NCI-H1092 (cell line): Measurements from ENCODE around the gene SNED1.

Experiments
- DNase-seq: peaks from one replicate; lab custom pipeline; 2025; lab: John Stamatoyannopoulos, UW

The SNED1 gene

GRCh38 chr2:241048149-241048948, 49.9 kb downstream of the SNED1 start:
- DNase-seq = no peak

GRCh38 chr2:241048949-241049343, 50.5 kb downstream of the SNED1 start:
- no peak for DNase-seq

GRCh38 chr2:241049739-241050623, 51.6 kb downstream of the SNED1 start:
- no peak for DNase-seq

- no peak for DNase-seq
These were observed 52.5 kb downstream of the SNED1 start for GRCh38 chr2:241050624-241051577.

GRCh38 chr2:241051578-241052487, 53.4 kb downstream of the SNED1 start:
- no peak for DNase-seq

- no peak for DNase-seq
These were observed 54.4 kb downstream of the SNED1 start for GRCh38 chr2:241052677-241053360.

- no peak for DNase-seq
These were observed 55.3 kb downstream of the SNED1 start for GRCh38 chr2:241053576-241054251.

- no peak for DNase-seq
These were observed 62.9 kb downstream of the SNED1 start for GRCh38 chr2:241061275-241061674.

GRCh38 chr2:241062389-241063092, 64.1 kb downstream of the SNED1 start:
- no peak for DNase-seq

- DNase-seq = no peak
These were observed 64.7 kb downstream of the SNED1 start for GRCh38 chr2:241063093-241063551.

- no peak for DNase-seq
These were observed 65.2 kb downstream of the SNED1 start for GRCh38 chr2:241063587-241063986.

- DNase-seq = no peak
These were observed 65.8 kb downstream of the SNED1 start for GRCh38 chr2:241064008-241064801.

- DNase-seq = no peak
These were observed 66.5 kb downstream of the SNED1 start for GRCh38 chr2:241064802-241065354.

GRCh38 chr2:241065355-241065803, 67.0 kb downstream of the SNED1 start:
- DNase-seq = no peak

- no peak for DNase-seq
These were observed 67.9 kb downstream of the SNED1 start for GRCh38 chr2:241066171-241066892.

- DNase-seq = no peak
These were observed 68.5 kb downstream of the SNED1 start for GRCh38 chr2:241066893-241067341.
